IPS-15b (cell line): ENCODE results near the gene TDRD7.

ENCODE experiments used
- H3K27me3 ChIP-seq: one replicate; pipeline ENCODE4 v1.6.1; 2013; ENCODE audit warnings: low read length; ENCODE audit not compliant: control insufficient read depth, insufficient read depth
- H3K36me3 ChIP-seq: one replicate; pipeline ENCODE4 v1.6.1; 2013; ENCODE audit warnings: low read length; ENCODE audit not compliant: control insufficient read depth, insufficient read depth
- H3K4me1 ChIP-seq: one replicate; pipeline ENCODE4 v1.6.1; 2013; ENCODE audit warnings: mild to moderate bottlenecking, low read length; ENCODE audit not compliant: control insufficient read depth, insufficient read depth
- H3K4me3 ChIP-seq: one replicate; pipeline ENCODE4 v1.5.1; 2013; ENCODE audit warnings: low read depth, low read length
- H3K9ac ChIP-seq: one replicate; pipeline ENCODE4 v1.6.1; 2013; ENCODE audit warnings: low read depth, mild to moderate bottlenecking, low read length
- H3K9me3 ChIP-seq: one replicate; pipeline ENCODE4 v1.6.1; 2013; ENCODE audit warnings: mild to moderate bottlenecking, low read length; ENCODE audit not compliant: control insufficient read depth, insufficient read depth

TDRD7 gene

GRCh38 chr9:97390791-97391406 lies 21.0 kb upstream of the TDRD7 start:
- Histone ChIP-seq H3K9me3 (no peaks in the 10 kb centered on the region), H3K4me3 (no peak overlapping the region), H3K9ac (no peak overlapping the region), H3K36me3 (no peaks in the 10 kb centered on the region), H3K4me1 (peaks cover 4% of the 10 kb centered on the region), H3K27me3 (peaks cover 10% of the 10 kb centered on the region)

DNA sequence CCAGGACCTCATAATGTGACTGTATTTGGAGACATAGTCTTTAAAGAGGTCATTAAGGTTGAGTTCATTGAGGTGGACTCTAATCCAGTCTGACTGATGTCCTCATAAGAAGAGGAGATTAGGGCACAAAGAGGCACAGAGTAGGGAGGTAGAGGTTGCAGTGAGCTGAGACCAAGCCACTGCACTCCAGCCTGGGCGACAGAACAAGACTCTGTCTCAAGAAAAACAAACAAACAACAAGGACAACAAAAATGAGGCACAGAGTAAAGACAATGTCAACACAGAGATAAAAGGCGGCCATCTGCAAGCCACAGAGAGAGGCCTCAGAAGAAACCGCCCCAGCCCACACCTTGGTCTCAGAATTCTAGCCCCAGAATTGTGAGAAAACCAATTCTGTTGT lies 17.0 kb upstream of the TDRD7 start:
- no peak overlapping the region for H3K4me3 ChIP-seq
- H3K9me3 ChIP-seq: no peaks in the 10 kb centered on the region
- peaks cover 5% of the 10 kb centered on the region for H3K27me3 ChIP-seq
- H3K9ac ChIP-seq: no peak overlapping the region
- H3K36me3 ChIP-seq: no peaks in the 10 kb centered on the region
- H3K4me1 ChIP-seq: no peaks in the 10 kb centered on the region

DNA sequence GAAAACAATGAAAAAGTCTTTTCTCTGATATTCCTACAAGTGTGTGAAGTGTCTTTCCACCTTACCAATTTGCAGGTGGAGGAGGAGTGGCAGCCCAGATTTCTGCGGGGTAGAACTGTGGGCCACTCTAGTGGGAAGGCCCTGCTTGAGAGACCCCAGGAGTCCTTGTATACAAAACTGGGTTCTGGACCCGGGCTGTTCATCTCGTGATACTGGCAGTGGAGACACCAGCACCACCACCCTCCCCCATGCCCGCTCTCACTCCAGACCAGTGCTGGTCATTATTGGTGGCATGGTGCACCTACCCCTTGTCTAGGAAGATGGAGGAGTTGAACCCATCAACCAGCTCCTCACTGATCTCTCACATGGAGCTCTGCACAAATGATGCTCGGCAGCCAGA lies 16.2 kb upstream of the TDRD7 start:
- Histone ChIP-seq H3K4me1 (no peaks in the 10 kb centered on the region), H3K9me3 (no peaks in the 10 kb centered on the region)

GRCh38 chr9:97396256-97396655 lies 15.6 kb upstream of the TDRD7 start:
- H3K9ac ChIP-seq: no peak overlapping the region
- no peaks in the 10 kb centered on the region for H3K4me1 ChIP-seq
- no peaks in the 10 kb centered on the region for H3K36me3 ChIP-seq
- H3K27me3 ChIP-seq: peaks cover 7% of the 10 kb centered on the region
- H3K9me3 ChIP-seq: no peaks in the 10 kb centered on the region
- no peak overlapping the region for H3K4me3 ChIP-seq

More for the DNA sequence above, 16.2 kb upstream of the TDRD7 start:
- no peak overlapping the region for H3K4me3 ChIP-seq
- H3K27me3 ChIP-seq: peaks cover 7% of the 10 kb centered on the region
- no peak overlapping the region for H3K9ac ChIP-seq
- no peaks in the 10 kb centered on the region for H3K36me3 ChIP-seq

DNA sequence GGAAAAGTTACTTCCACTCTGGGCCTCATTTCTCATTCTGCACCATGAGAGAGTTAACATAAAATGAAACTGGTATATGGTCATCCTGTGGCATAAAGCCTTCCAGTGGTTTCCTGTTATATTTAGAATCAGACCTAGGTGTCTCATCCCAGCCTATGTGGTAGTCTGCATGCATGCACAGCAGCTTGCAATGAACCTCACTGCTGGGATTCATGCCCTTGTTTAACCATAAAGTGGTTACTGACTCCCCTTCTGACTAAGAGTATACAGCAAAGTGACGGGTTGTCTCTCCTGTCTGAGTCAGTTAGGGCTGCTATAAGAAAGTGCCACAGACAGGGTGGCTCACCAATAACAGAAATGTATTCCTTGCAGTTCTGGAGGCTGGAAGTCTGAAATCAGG lies 14.7 kb upstream of the TDRD7 start:
- no peaks in the 10 kb centered on the region for H3K36me3 ChIP-seq
- H3K4me3 ChIP-seq: no peak overlapping the region
- peaks cover 7% of the 10 kb centered on the region for H3K27me3 ChIP-seq
- no peaks in the 10 kb centered on the region for H3K4me1 ChIP-seq
- no peak overlapping the region for H3K9ac ChIP-seq
- H3K9me3 ChIP-seq: no peaks in the 10 kb centered on the region

DNA sequence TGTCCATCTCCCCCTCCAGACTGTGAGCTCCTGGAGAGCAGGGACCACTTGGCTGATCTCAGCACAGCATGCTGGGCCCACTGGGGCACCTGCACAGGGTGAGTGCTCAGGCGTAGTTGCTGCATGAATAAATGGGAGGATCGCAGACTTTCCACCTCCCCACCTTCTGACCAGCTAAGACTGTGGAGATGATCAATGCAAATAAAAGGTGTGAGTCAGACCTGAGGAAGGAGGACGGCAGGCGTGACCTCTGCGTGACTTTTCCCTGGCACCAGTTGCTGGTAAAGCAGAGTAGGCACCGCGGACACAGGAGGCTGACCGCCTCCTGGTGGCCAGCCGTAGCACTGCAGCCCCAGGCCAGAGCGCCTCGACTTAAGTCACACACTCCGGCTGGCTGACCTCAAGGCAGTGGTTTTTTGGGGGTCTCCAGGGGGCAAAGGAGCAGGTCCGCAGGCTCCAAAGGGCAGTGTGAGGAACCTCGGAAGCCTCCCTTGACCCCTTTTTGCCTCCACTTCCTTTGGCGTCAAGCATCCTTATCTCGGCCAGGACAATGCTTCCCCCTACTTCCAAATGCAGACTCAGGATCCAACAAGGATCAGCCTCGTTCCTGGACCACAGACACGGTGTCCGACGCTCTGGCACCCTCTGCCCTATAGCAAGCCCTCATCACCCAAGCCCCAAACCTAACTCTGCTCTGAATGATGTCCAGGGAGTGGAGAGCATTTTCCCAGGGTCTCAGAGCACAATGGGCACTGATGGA lies 12.7 kb upstream of the TDRD7 start:
- Histone ChIP-seq H3K27me3 (peaks cover 7% of the 10 kb centered on the region), H3K4me1 (no peaks in the 10 kb centered on the region), H3K4me3 (no peak overlapping the region), H3K9ac (no peak overlapping the region), H3K36me3 (no peaks in the 10 kb centered on the region), H3K9me3 (no peaks in the 10 kb centered on the region)

GRCh38 chr9:97403746-97404316 lies 8.1 kb upstream of the TDRD7 start:
- no peaks in the 10 kb centered on the region for H3K9me3 ChIP-seq
- no peak overlapping the region for H3K4me3 ChIP-seq
- no peaks in the 10 kb centered on the region for H3K36me3 ChIP-seq
- peaks cover 7% of the 10 kb centered on the region for H3K27me3 ChIP-seq
- H3K9ac ChIP-seq: no peak overlapping the region
- no peaks in the 10 kb centered on the region for H3K4me1 ChIP-seq

- Histone ChIP-seq H3K4me1 (no peaks in the 10 kb centered on the region), H3K9me3 (no peaks in the 10 kb centered on the region), H3K9ac (no peak overlapping the region), H3K4me3 (no peak overlapping the region), H3K36me3 (no peaks in the 10 kb centered on the region), H3K27me3 (peaks cover 4% of the 10 kb centered on the region)
Observed at GRCh38 chr9:97405551-97405950, 6.3 kb upstream of the TDRD7 start.

GRCh38 chr9:97406620-97407177 lies 5.2 kb upstream of the TDRD7 start:
- Histone ChIP-seq H3K4me1 (no peaks in the 10 kb centered on the region), H3K36me3 (no peaks in the 10 kb centered on the region), H3K4me3 (no peak overlapping the region), H3K27me3 (peaks cover 8% of the 10 kb centered on the region), H3K9me3 (no peaks in the 10 kb centered on the region), H3K9ac (no peak overlapping the region)

GRCh38 chr9:97408562-97408961 lies 3.3 kb upstream of the TDRD7 start:
- Histone ChIP-seq H3K9me3 (no peaks in the 10 kb centered on the region), H3K9ac (no peak overlapping the region), H3K27me3 (peaks cover 20% of the 10 kb centered on the region), H3K36me3 (no peaks in the 10 kb centered on the region), H3K4me1 (no peaks in the 10 kb centered on the region), H3K4me3 (no peak overlapping the region)

DNA sequence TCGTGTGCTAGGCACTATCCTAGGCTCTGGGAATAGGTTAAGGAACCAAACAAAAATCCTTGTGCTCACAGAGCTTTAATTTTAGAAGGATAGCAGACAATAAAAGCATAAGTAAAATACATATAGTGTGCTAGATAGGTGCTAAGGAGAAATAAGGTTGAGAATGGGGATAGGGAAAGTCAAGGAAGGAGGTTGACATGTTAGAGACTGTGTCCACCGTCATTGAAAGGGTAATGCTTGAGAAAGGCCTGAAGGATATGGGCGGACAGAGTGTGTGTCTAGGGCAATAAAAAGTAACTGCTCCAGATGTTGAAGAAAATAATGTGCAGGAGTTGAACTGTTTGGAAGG lies 482 bp upstream of the TDRD7 start:
- Histone ChIP-seq H3K4me3 (peak overlapping the region; percentile 68), H3K9me3 (no peaks in the 10 kb centered on the region), H3K27me3 (peaks cover 22% of the 10 kb centered on the region), H3K9ac (no peak overlapping the region), H3K36me3 (no peaks in the 10 kb centered on the region), H3K4me1 (no peaks in the 10 kb centered on the region)
